SH-SY5Y (cell line): ENCODE data around the gene KIF17.

Experiments used
- GATA2 ChIP-seq: IDR thresholded peaks from 2 replicates; pipeline ENCODE4 v1.6.1; 2011; ENCODE audit warnings: mild to moderate bottlenecking, low read depth, low read length
- GATA3 ChIP-seq: IDR thresholded peaks from 2 replicates; pipeline ENCODE4 v1.6.1; 2011; ENCODE audit warnings: low read depth, mild to moderate bottlenecking, low read length, moderate library complexity

DNA sequence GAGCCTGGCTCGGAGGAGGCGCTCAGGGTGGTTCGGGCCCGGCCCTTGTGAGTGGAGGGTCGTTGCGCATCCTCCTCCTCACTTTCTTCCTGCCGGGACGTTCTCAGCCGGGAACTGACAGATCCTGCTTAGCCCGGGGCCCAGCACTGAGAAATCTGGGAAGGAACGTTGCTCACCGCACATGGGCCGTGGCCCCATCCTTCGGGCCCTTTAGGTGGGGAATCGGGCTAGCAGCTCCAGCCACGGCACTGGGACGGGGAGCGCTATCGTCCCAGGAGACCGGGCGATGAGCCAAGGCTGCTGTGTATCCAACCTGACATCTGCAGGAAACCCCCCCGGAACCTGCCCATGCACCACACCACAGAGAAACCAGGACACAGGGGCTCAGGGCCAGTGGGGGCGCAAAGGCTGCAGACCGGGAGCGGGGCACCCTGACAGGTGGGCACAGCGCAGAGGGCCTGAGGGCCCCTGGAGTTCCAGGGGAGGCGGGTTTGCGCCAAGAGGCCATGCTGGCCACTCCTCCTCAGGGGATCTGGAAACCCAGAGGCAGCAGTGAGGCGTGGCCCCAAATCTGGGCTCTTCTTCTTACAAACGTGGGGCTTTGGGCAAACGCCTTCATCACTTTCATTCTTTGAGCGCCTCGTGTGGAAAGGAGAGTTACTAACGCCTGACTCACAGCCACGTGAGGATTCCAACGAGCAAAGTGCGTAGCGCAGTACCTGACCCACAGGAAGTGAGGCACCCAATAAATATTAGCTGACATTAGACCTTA is 15.0 kb upstream of the KIF17 start, which contains the start of gene SH2D5:
- no peak for TF ChIP-seq GATA3
- no peak for TF ChIP-seq GATA2
